CD4-positive, alpha-beta T cell treated with Interleukin-15 for 1 hour (primary cell): ENCODE measurements around the gene FSTL4.

ENCODE experiments used
- DNase-seq: peaks from one replicate; pipeline ENCODE4 v3.0.0-alpha.2; 2020

Gene FSTL4

GRCh38 chr5:133610489-133611356 is 1.6 kb downstream of the FSTL4 start:
- DNase-seq = no peak

GRCh38 chr5:133607451-133607850 is 4.9 kb downstream of the FSTL4 start:
- no peak for DNase-seq

DNA sequence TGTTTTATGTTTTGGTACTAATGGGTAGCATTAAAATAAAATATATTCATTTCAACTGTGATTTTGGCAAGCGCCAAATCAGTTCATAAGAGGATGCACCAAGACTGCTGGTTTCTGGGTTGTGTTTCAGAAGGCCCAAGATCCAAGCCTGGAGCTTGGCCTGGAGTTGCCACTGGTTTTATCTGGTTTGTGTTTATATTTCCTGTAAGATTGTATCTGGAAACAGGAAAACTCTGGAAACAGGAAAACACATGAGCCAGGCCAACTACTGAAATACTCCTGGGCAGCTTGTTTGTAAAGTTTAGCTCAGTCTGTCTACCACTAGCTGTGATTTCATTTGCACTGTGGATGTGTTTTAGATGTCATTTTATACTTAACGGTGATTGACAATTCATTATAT is 5.5 kb downstream of the FSTL4 start:
- DNase-seq = no peak

DNA sequence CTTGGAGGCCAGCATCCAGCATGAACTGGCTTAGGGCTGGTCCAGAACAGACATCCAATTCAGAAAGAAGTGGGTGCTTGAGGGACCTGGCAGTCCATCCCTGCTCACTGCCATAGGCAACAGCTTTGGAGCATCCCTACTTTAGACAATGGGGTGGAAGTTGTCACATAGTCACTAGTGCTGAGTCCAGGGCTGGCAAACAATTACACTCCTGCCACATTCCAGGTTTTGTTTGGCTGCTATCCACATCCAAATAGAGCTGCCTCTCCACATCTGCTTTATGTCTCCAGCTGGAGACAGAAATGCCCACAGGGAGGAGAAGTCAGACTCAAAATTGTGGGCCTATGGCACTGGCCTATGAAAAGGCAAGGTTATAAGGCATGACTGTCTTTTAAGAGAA is 7.0 kb downstream of the FSTL4 start:
- DNase-seq = no peak

DNA sequence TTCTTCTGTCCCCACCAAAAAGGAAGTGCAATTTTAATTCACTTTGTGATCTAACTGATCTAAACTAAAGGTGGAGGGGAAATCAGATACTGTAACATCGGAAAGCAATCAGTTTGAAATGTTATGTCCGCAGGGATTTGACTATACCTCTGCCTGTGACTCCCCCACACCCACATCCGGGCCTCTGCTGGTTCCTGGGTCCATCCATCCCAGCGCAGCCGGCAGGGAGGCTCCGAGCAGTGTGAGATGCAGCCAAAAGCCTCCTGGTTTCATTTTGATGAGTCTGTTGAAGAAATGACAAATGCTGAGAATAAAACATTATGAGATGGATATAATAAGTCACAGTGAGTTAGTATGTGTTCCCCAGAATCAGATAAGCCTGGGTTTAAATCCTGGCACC is 8.6 kb downstream of the FSTL4 start:
- no peak for DNase-seq

DNA sequence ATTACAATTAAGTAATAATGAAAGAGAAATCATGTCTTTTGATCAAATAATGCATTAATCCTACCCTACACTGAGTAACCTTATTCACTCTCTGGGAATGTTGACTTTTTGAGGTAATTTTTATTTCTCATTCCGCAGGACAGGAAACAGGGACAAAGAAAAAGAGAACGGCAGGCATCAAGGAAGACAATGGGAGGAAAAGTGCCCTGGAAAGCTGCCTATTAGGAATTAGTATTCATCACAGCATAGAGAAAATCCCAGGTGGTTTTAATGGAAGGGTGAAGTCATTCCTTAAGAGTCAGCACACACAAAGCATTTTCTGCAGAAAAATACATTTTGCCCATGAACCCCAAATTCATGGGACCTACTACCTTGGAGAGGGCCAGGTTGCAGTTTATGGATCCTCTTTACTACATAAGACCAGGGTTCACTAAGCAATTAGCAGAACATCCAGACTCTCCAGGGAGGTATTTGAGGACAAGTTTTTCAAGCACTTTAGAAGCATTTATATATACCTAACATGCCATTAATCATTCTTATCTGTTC is 9.4 kb downstream of the FSTL4 start:
- DNase-seq = no peak

- no peak for DNase-seq
These were observed 12.7 kb downstream of the FSTL4 start for GRCh38 chr5:133599600-133599999.

DNA sequence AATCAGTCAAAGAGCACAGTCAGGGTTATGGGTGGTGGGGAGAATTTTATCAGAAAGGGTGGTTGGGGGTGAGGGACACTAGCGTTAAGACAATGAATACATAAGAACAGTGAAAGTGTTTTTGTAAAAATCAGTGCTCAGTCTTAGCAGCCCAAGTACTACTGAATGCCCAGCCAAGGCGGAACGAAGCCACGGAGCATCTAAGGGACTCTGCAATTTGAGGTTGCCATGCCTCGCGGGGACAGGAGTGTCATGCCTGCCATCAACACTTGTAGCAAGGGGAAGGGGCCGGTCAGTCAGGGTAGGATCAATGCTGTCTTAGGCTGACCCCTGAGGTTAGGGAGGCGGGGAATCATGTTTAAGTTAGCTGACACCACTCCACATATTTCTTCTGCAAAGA is 13.3 kb downstream of the FSTL4 start:
- no peak for DNase-seq

DNA sequence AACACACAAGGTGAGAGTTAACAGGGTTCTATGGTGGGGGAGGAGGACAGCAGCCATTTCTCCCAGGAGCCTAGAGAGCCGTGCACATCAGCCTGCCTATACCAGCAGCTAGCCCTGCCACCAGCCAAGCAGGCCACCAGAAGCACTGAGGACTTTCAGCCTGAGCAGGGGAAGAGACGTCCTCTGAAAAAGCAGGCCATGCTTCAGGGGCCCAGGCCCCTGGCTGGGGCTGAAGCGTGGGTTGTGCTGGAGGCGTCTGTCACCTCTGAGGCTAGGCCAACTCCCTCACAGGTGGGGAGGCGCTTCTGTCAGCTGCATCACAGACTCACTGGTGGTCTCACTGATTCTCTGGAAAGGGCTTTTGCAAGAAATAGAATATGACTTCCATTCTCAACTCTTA is 16.3 kb downstream of the FSTL4 start:
- DNase-seq = no peak

GRCh38 chr5:133595465-133595864 is 16.9 kb downstream of the FSTL4 start:
- no peak for DNase-seq

GRCh38 chr5:133589286-133589685 is 23.1 kb downstream of the FSTL4 start:
- DNase-seq = no peak

DNA sequence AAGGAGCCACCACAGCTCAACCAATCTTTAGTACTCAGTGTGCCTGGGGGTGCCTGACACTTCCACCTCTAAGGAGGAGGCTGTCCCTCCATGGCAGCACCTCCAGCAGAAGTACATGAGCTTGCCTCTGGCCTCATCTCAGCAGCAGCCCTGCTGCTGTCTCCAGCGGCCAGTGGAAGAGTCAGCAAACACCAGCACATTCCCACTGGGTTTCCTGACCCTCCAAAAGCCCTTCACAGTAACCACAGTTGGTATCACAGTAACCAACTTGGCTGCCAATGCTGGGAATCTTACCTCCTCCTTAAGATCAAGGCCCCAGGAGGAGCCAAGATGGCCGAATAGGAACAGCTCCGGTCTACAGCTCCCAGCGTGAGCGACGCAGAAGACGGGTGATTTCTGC is 29.4 kb downstream of the FSTL4 start:
- no peak for DNase-seq

- no peak for DNase-seq
These were observed 30.4 kb downstream of the FSTL4 start for GRCh38 chr5:133581918-133582317.

GRCh38 chr5:133581348-133581747 is 31.0 kb downstream of the FSTL4 start:
- DNase-seq = no peak

- DNase-seq = no peak
These were observed 31.7 kb downstream of the FSTL4 start for GRCh38 chr5:133580618-133581017.

- no peak for DNase-seq
These were observed 32.6 kb downstream of the FSTL4 start for GRCh38 chr5:133579766-133580165.

- no peak for DNase-seq
These were observed 43.0 kb downstream of the FSTL4 start for GRCh38 chr5:133569347-133569746.

- no peak for DNase-seq
These were observed 46.3 kb downstream of the FSTL4 start for GRCh38 chr5:133565993-133566392.

DNA sequence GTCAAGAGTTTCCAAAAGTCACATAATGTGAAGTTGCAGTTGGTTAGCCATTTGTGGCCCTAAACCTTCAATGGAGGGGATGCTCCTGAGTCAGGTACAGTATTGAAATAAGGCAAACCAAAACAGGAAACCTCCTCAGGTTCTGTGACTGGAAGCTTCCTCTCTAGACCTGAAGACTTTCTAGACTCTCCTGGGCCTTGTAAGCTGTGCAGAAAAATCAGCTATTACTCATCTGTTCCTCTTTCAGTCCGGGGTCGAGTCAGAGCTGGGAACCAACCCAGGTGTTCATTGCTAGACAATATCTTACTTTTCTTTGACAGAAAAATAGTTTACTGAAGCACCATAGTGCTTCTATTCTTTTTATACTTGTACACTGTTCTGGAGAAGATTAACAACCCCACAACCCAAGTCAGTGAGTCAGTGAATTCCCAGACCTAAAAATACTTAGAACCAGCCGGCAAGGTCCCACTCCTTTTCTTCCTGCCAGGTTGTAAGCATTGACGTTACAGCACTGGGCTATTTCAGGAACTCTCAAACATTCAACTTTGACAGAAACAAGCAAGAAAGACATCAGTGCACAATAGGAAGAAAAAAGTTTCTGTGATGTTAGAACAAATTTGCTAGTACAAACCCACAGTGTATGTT is 47.3 kb downstream of the FSTL4 start:
- DNase-seq = no peak

- no peak for DNase-seq
These were observed 49.8 kb downstream of the FSTL4 start for GRCh38 chr5:133562554-133562953.

- DNase-seq = no peak
These were observed 52.4 kb downstream of the FSTL4 start for GRCh38 chr5:133559960-133560359.

DNA sequence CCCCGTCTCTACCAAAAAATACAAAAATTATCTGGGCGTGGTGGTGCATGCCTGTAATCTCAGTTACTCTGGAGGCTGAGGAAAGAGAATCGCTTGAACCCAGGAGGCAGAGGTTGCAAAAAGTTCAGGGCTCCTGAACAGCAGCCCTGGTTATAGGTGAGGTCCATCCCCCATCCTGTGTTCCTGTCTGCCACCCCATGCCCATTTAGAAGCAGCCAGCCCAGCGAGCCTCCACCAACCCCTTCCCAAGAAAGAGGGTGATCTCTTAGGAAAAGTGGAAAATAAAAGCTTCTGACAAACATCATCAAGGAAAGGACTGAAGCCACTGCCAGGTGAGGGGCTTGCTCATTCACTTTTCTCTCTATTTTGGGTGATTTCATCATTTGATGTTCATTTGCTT is 55.8 kb downstream of the FSTL4 start:
- no peak for DNase-seq

- DNase-seq = no peak
These were observed 58.1 kb downstream of the FSTL4 start for GRCh38 chr5:133554279-133554678.

- DNase-seq = peak; percentile 40
These were observed 59.3 kb downstream of the FSTL4 start for GRCh38 chr5:133552925-133553525.
